Ishikawa (cell line): ENCODE data around the gene ANKRD44.

Source experiments
- CEBPB ChIP-seq: IDR thresholded peaks from 2 replicates; pipeline ENCODE4 v1.6.1; 2012
- CREB1 ChIP-seq: IDR thresholded peaks from 2 replicates; pipeline ENCODE4 v1.6.1; 2012; ENCODE audit warnings: low read depth
- EGR1 ChIP-seq: IDR thresholded peaks from 2 replicates; pipeline ENCODE4 v1.6.1; 2012
- EP300 ChIP-seq: IDR thresholded peaks from 2 replicates; pipeline ENCODE4 v1.6.1; 2012; ENCODE audit warnings: borderline replicate concordance
- FOXM1 ChIP-seq: IDR thresholded peaks from 2 replicates; pipeline ENCODE4 v1.6.1; 2012; ENCODE audit warnings: low read depth, borderline replicate concordance
- NFIC ChIP-seq: IDR thresholded peaks from 2 replicates; pipeline ENCODE4 v1.6.1; 2012
- RAD21 ChIP-seq: IDR thresholded peaks from 2 replicates; pipeline ENCODE4 v1.6.1; 2012; ENCODE audit warnings: low read depth
- TAF1 ChIP-seq: IDR thresholded peaks from 2 replicates; pipeline ENCODE4 v1.6.1; 2012; ENCODE audit warnings: low read depth, mild to moderate bottlenecking
- TCF12 ChIP-seq: IDR thresholded peaks from 2 replicates; pipeline ENCODE4 v1.6.1; 2012; ENCODE audit warnings: low read depth
- TEAD4 ChIP-seq: IDR thresholded peaks from 2 replicates; pipeline ENCODE4 v1.6.1; 2012
- YY1 ChIP-seq: IDR thresholded peaks from 2 replicates; pipeline ENCODE4 v1.6.1; 2012; ENCODE audit warnings: low read depth
- ZBTB7A ChIP-seq: IDR thresholded peaks from 2 replicates; pipeline ENCODE4 v1.6.1; 2012; ENCODE audit warnings: low read depth
- TF ChIP-seq, protein P1 (sequence below): IDR thresholded peaks from 2 replicates; pipeline ENCODE4 v1.6.1; 2012
- TF ChIP-seq, protein P2 (sequence below): IDR thresholded peaks from 2 replicates; pipeline ENCODE4 v1.6.1; 2012; ENCODE audit warnings: low read depth, mild to moderate bottlenecking
- TF ChIP-seq, protein P3 (sequence below): IDR thresholded peaks from 2 replicates; pipeline ENCODE4 v1.6.1; 2012

Gene ANKRD44

DNA sequence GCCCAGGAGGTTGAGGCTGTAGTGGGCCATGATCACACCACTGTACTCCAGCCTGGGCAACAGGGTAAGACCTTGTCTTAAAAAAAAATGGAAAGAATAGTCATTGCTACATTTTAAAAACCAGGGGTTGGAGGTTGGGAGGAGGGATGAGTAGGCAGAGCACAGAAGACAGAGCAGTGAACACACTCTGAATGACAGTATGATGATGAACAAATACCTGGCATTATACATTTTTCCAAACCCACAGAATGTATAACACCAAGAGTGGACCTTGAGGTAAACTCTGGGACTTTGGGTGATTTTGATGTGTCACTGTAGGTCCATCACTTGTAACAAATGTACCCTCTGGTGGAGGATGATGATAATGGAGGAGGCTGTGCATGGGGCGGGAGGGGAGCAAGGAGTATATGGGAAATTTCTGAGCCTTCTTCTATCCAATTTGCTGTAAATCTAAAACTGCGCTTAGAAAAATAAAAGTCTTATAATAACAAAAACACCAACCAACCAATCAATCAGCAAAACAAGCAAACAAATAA, 272.6 kb downstream of the ANKRD44 start:
- TF ChIP-seq EGR1 (no peak), TEAD4 (no peak), TCF12 (no peak), FOXM1 (no peak), TAF1 (no peak), ZBTB7A (no peak), CREB1 (no peak), YY1 (no peak), EP300 (no peak), RAD21 (no peak), NFIC (no peak)
- TF ChIP-seq, protein P1, sequence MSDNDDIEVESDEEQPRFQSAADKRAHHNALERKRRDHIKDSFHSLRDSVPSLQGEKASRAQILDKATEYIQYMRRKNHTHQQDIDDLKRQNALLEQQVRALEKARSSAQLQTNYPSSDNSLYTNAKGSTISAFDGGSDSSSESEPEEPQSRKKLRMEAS, result no peak

DNA sequence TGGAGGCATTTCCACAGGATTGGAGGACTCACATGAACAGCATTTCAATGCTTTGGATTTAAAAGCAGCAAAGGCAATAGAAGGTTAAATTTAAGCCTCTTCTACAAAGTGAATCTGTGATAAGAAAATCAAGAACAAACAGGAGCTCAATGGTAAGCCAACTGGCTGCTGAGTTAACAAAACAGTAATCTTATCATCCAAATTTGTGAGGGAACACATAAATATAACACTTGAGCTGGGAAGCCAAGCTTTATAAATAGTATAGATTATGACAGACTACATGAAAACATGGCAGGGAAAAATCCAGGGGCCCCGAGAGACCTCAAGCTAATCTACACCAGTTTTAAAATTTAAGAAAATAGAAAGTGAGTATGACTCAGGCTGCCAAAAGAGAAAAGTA, 275.6 kb downstream of the ANKRD44 start:
- TF ChIP-seq EGR1 (no peak), FOXM1 (no peak), TAF1 (no peak)

DNA sequence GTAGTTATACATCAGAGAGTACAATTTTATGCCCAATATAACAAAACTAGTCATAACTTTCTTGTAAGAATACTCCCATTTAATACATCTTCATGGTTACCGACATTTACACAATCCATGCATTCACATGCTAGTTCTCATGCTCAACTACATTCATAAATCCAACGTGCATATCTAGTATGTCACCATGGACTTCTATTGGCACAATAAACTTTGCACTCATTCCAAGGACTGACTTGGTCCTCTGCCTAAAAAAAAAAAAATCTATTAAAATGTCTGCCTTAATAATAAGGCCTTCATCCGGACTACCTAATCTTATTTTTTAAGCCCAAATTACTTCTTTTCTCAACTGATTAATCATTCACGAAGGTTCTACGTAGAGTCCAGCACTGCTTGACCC, 276.3 kb downstream of the ANKRD44 start:
- no peak for TF ChIP-seq EGR1
- TF ChIP-seq, protein P1, result no peak
- no peak for TF ChIP-seq FOXM1
- no peak for TF ChIP-seq YY1
- TF ChIP-seq, protein P2, sequence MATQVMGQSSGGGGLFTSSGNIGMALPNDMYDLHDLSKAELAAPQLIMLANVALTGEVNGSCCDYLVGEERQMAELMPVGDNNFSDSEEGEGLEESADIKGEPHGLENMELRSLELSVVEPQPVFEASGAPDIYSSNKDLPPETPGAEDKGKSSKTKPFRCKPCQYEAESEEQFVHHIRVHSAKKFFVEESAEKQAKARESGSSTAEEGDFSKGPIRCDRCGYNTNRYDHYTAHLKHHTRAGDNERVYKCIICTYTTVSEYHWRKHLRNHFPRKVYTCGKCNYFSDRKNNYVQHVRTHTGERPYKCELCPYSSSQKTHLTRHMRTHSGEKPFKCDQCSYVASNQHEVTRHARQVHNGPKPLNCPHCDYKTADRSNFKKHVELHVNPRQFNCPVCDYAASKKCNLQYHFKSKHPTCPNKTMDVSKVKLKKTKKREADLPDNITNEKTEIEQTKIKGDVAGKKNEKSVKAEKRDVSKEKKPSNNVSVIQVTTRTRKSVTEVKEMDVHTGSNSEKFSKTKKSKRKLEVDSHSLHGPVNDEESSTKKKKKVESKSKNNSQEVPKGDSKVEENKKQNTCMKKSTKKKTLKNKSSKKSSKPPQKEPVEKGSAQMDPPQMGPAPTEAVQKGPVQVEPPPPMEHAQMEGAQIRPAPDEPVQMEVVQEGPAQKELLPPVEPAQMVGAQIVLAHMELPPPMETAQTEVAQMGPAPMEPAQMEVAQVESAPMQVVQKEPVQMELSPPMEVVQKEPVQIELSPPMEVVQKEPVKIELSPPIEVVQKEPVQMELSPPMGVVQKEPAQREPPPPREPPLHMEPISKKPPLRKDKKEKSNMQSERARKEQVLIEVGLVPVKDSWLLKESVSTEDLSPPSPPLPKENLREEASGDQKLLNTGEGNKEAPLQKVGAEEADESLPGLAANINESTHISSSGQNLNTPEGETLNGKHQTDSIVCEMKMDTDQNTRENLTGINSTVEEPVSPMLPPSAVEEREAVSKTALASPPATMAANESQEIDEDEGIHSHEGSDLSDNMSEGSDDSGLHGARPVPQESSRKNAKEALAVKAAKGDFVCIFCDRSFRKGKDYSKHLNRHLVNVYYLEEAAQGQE, result no peak
- no peak for TF ChIP-seq CEBPB

DNA sequence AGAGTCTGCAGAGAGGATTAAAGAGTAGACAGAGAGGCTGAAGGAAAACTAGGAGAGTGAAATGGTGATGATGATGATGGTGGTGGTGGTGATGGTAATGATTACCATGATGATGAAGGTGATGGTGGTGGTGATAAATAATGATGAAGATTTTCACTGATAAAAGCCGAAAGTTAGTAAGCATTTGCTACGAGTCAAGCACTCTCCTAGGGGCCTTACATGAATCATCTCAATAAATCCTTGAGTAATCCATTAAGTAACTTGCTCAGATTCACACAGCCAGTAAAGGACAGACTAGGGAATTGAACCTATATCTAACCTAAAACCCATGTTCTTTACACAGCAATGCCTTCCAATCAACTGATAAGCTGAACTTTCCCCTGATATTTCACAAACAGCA, 277.4 kb downstream of the ANKRD44 start:
- TF ChIP-seq CREB1 (no peak), TCF12 (no peak), RAD21 (no peak), EGR1 (no peak), YY1 (no peak), CEBPB (no peak), ZBTB7A (no peak), EP300 (no peak), TAF1 (no peak), FOXM1 (no peak), NFIC (no peak), TEAD4 (no peak)
- TF ChIP-seq, protein P1, result no peak
- TF ChIP-seq, protein P3, sequence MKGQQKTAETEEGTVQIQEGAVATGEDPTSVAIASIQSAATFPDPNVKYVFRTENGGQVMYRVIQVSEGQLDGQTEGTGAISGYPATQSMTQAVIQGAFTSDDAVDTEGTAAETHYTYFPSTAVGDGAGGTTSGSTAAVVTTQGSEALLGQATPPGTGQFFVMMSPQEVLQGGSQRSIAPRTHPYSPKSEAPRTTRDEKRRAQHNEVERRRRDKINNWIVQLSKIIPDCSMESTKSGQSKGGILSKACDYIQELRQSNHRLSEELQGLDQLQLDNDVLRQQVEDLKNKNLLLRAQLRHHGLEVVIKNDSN, result no peak
- TF ChIP-seq, protein P2, result no peak

DNA sequence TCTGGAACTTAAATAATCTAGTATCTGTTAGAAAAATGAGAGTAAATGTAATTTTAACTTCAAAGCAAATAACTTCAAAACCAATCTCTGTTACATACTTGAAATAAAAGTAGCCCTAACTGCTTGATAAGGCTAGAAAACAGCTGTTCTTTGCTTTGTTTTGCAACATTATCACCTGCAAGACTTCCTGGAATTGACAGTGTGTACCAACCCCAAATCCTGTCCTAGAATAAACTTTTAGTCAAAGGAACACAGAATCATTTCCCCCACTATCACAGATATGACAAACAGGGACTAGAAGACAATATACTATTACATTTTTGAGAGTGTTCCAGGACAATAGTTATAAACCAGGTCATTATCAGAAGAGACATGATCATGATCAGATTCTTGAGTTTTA, 278.8 kb downstream of the ANKRD44 start:
- TF ChIP-seq ZBTB7A, result no peak
- TF ChIP-seq, protein P3, result no peak
- no peak for TF ChIP-seq TCF12
- TF ChIP-seq NFIC, result no peak
- TF ChIP-seq TEAD4, result no peak
- TF ChIP-seq TAF1, result no peak
- TF ChIP-seq, protein P2, result no peak
- TF ChIP-seq CEBPB, result no peak
- TF ChIP-seq EP300, result no peak
- TF ChIP-seq FOXM1, result no peak
- no peak for TF ChIP-seq CREB1
- no peak for TF ChIP-seq YY1
- TF ChIP-seq, protein P1, result no peak
